Dermis blood vessel endothelial cell (primary cell): ENCODE measurements around the gene CCNL1. TPM values are rescaled to one million over a fixed set of nuclear protein-coding genes. Genes with fewer than 3 reads are reported as not detected.

ENCODE experiments used
- DNase-seq: peaks from one replicate; pipeline ENCODE4 v3.0.0; 2010
- total RNA-seq: library from RNA; depleted of rRNA; stranded (reverse); fragments of >200 nt; gene quantifications from 2 replicates; pipeline ENCODE4 v1.2.3, GENCODE V29; 2014

CCNL1 gene
- total RNA-seq, 1 donor from 2014 or later: 195 TPM

GRCh38 chr3:157122832-157123427 lies 37.0 kb downstream of the CCNL1 start:
- DNase-seq: no peak

GRCh38 chr3:157122116-157122515 lies 37.8 kb downstream of the CCNL1 start:
- DNase-seq: peak; percentile 47

- no peak for DNase-seq
Observed at GRCh38 chr3:157121522-157121921, 38.4 kb downstream of the CCNL1 start.

- DNase-seq: no peak
Observed at GRCh38 chr3:157120071-157120892, 39.7 kb downstream of the CCNL1 start.

GRCh38 chr3:157119369-157119951 lies 40.5 kb downstream of the CCNL1 start:
- no peak for DNase-seq

- no peak for DNase-seq
Observed at GRCh38 chr3:157117875-157118654, 41.9 kb downstream of the CCNL1 start.

GRCh38 chr3:157117206-157117605 lies 42.7 kb downstream of the CCNL1 start:
- no peak for DNase-seq

GRCh38 chr3:157116017-157116416 lies 43.9 kb downstream of the CCNL1 start:
- DNase-seq: no peak

- DNase-seq: peak; percentile 15
Observed at GRCh38 chr3:157115069-157116006, 44.6 kb downstream of the CCNL1 start.

GRCh38 chr3:157113832-157114505 lies 46.0 kb downstream of the CCNL1 start:
- no peak for DNase-seq

GRCh38 chr3:157112536-157112935 lies 47.4 kb downstream of the CCNL1 start:
- DNase-seq: no peak

GRCh38 chr3:157111518-157111917 lies 48.4 kb downstream of the CCNL1 start:
- no peak for DNase-seq

GRCh38 chr3:157110761-157111278 lies 49.1 kb downstream of the CCNL1 start:
- DNase-seq: no peak

- no peak for DNase-seq
Observed at GRCh38 chr3:157109267-157110141, 50.4 kb downstream of the CCNL1 start.

GRCh38 chr3:157107644-157108133 lies 52.3 kb downstream of the CCNL1 start:
- no peak for DNase-seq

- no peak for DNase-seq
Observed at GRCh38 chr3:157107037-157107436, 52.9 kb downstream of the CCNL1 start.

- no peak for DNase-seq
Observed at GRCh38 chr3:157104928-157105652, 54.9 kb downstream of the CCNL1 start.

GRCh38 chr3:157104521-157104920 lies 55.4 kb downstream of the CCNL1 start:
- DNase-seq: no peak

GRCh38 chr3:157103860-157104259 lies 56.1 kb downstream of the CCNL1 start:
- no peak for DNase-seq
